Panc1 (cell line): ENCODE results near the gene NUDT13. TPM values are rescaled to one million over a fixed set of nuclear protein-coding genes. Genes with fewer than 3 reads are reported as not detected.

ENCODE experiments used
- ATAC-seq: fragments of 200-7000 bp; cut with Tn5 transposase; 2 replicates; pipeline ENCODE4 v1.9.1; 2020; ENCODE audit warnings: mild to moderate bottlenecking, moderate library complexity
- BruUV-seq: library from RNA; stranded (reverse); fragments of 400-500 nt; replicated peaks from 2 replicates; lab custom pipeline; 2021; lab: Mats Ljungman, UMichigan
- CTCF ChIA-PET: fragments of 300-600 bp; sonication (Branson Sonifier 250); formaldehyde crosslinking; loops from one replicate; lab custom pipeline; 2022; ENCODE audit warnings: antibody characterized with exemption; lab: Charles Lee
- POLR2A ChIA-PET: fragments of 300-600 bp; sonication (Branson Sonifier 250); formaldehyde crosslinking; loops from one replicate; lab custom pipeline; 2022; ENCODE audit warnings: antibody characterized with exemption; lab: Charles Lee
- DNase-seq: peaks from one replicate; pipeline ENCODE4 v3.0.0-alpha.2; 2010; ENCODE audit warnings: low read depth, low spot score
- H3K27ac ChIP-seq: 2 replicates; pipeline ENCODE4 v1.5.1; 2011; ENCODE audit warnings: mild to moderate bottlenecking, low read length, inconsistent platforms
- H3K27me3 ChIP-seq: fragments of 200-500 bp; sonication (Bioruptor generic); 2 replicates; pipeline ENCODE4 v1.6.0; 2014; ENCODE audit warnings: low read length, inconsistent platforms; ENCODE audit not compliant: control insufficient read depth, insufficient read depth
- H3K36me3 ChIP-seq: fragments of 200-500 bp; sonication (Bioruptor generic); 2 replicates; pipeline ENCODE4 v1.5.1; 2014; ENCODE audit warnings: inconsistent platforms, mild to moderate bottlenecking, low read length, moderate library complexity; ENCODE audit not compliant: control insufficient read depth, insufficient read depth
- H3K4me1 ChIP-seq: 2 replicates; pipeline ENCODE4 v1.5.1; 2011; ENCODE audit warnings: inconsistent platforms, mild to moderate bottlenecking, low read length, moderate library complexity; ENCODE audit not compliant: control insufficient read depth, insufficient read depth
- H3K4me3 ChIP-seq, 2 experiments: 2 replicates each; pipeline ENCODE4 v1.5.1; 2011 to 2012; ENCODE audit warnings: low read depth in 2 of 2, low read length in 2 of 2, mild to moderate bottlenecking in 2 of 2, inconsistent platforms in 1 of 2, moderate library complexity in 1 of 2
- H3K9me3 ChIP-seq: fragments of 200-500 bp; sonication (Bioruptor generic); 2 replicates; pipeline ENCODE4 v1.5.1; 2014; ENCODE audit warnings: low read depth, mild to moderate bottlenecking, inconsistent platforms, low read length, moderate library complexity; ENCODE audit not compliant: control insufficient read depth, insufficient read depth
- POLR2AphosphoS5 ChIP-seq: IDR thresholded peaks from 2 replicates; pipeline ENCODE4 v1.6.1; 2012; ENCODE audit warnings: mild to moderate bottlenecking, low read depth, low read length, moderate library complexity
- SIN3A ChIP-seq: IDR thresholded peaks from 2 replicates; pipeline ENCODE4 v1.6.1; 2012; ENCODE audit warnings: low read depth, mild to moderate bottlenecking, low read length, moderate library complexity, borderline replicate concordance; ENCODE audit not compliant: insufficient read depth
- TCF7L2 ChIP-seq: IDR thresholded peaks from 2 replicates; pipeline ENCODE4 v1.6.1; 2011; ENCODE audit warnings: mild to moderate bottlenecking, low read depth, low read length, inconsistent platforms
- in situ Hi-C: cut with HindIII; loops from 2 replicates; pipeline ENCODE4 v1.10.0; 2016; ENCODE audit warnings: low sequenced_read_pairs, low pct_unique_long_range_greater_than_20kb
- intact Hi-C: fragments of 100-400 bp; cut with micrococcal nuclease; formaldehyde crosslinking; loops from one replicate; pipeline ENCODE4 v1.10.0; 2022; ENCODE audit not compliant: unreplicated experiment
- total RNA-seq: library from RNA; stranded (reverse); gene quantifications from one replicate; pipeline ENCODE4 v1.2.1, GENCODE V29; 2021; ENCODE audit not compliant: unreplicated experiment
- TF ChIP-seq, protein P1 (sequence below), 2 experiments: IDR thresholded peaks; 2 replicates each; pipeline ENCODE4 v1.6.1; 2011 to 2012; ENCODE audit warnings: low read depth in 2 of 2, control low read depth in 1 of 2, low read length in 1 of 2, mild to moderate bottlenecking in 1 of 2, moderate library complexity in 1 of 2; ENCODE audit not compliant: insufficient read depth in 1 of 2
- TF ChIP-seq, protein P2 (sequence below): fragments of 450-650 bp; IDR thresholded peaks from 2 replicates; pipeline ENCODE4 v1.5.1; 2017; ENCODE audit warnings: mild to moderate bottlenecking

The NUDT13 gene
- total RNA-seq, 1 experiment from 2014 or later = 6.1 TPM

DNA sequence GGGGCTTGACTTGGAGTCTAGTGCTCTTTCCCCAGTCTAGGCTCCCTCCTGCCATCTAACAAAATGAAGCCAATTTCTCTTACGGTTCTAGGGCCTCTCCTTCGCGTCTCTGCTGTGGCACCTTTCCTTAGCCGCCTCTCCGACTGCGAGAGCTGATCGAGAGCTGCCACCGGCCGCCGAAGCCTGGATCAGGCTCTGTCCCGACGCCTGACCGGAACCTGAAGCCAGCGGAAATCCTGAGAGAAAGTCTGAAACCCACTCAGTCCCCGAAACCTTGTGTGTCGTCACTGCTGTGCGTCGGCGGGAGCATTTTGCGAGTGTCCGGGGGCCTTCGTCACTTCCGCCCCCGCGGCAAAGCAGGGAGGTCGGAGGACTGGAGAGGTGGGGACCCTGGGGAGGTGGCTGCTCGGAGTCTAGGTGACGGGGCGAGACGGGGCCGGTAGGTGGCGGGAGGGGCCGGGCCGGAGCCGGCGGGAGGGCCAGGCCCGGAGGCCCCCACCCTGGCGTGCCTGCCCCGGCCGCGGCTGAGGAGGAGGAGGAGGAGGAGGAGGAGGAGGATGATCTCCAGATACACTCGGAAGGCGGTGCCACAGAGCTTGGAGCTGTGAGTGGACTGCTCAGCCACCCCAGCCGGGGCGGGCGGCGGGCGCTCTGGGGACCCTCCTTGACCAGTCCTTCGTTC, 57.7 kb downstream of the NUDT13 start, which contains the start of the genes ECD and FAM149B1:
ECD (minus strand) TSS at position 226 of the 682 bp plus-strand sequence. CDS start 4,071 bp downstream, outside the sequence.
FAM149B1 (plus strand) TSS at position 337 of the 682 bp plus-strand sequence; CDS start at position 558, 221 bp downstream.
- no TSS peak for BruUV-seq
- ChIA-PET POLR2A (interaction anchor here (0.5 to 1.0 kb wide), 3 partner anchors 70 to 832 kb away, joined by 3 to 7 read pairs (median 3); no protein-coding TSS in a partner anchor), CTCF (interaction anchor here (0.7 kb wide), 1 partner anchor 580 kb away, joined by 3 read pairs; no protein-coding TSS in a partner anchor)
- in situ Hi-C loops (no loop called here), intact Hi-C loops (no loop called here)
- H3K27me3 ChIP-seq = no peaks in the 10 kb centered on the region
- H3K4me1 ChIP-seq = 0 out of 2 replicates have a peak, but pooled peaks cover 3% of the 10 kb centered on the region
- peak; percentile 70 for DNase-seq
- TF ChIP-seq POLR2AphosphoS5 (peak; percentile 98), SIN3A (peak; percentile 54; the same call in 1 of the 2 replicates), TCF7L2 (no peak)
- TF ChIP-seq, protein P1, sequence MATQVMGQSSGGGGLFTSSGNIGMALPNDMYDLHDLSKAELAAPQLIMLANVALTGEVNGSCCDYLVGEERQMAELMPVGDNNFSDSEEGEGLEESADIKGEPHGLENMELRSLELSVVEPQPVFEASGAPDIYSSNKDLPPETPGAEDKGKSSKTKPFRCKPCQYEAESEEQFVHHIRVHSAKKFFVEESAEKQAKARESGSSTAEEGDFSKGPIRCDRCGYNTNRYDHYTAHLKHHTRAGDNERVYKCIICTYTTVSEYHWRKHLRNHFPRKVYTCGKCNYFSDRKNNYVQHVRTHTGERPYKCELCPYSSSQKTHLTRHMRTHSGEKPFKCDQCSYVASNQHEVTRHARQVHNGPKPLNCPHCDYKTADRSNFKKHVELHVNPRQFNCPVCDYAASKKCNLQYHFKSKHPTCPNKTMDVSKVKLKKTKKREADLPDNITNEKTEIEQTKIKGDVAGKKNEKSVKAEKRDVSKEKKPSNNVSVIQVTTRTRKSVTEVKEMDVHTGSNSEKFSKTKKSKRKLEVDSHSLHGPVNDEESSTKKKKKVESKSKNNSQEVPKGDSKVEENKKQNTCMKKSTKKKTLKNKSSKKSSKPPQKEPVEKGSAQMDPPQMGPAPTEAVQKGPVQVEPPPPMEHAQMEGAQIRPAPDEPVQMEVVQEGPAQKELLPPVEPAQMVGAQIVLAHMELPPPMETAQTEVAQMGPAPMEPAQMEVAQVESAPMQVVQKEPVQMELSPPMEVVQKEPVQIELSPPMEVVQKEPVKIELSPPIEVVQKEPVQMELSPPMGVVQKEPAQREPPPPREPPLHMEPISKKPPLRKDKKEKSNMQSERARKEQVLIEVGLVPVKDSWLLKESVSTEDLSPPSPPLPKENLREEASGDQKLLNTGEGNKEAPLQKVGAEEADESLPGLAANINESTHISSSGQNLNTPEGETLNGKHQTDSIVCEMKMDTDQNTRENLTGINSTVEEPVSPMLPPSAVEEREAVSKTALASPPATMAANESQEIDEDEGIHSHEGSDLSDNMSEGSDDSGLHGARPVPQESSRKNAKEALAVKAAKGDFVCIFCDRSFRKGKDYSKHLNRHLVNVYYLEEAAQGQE (IDR thresholded peaks at IDR 0.05; ENCODE audit: insufficient read depth in 1 of 2, low read depth in 2 of 2, low read length in 1 of 2) = peak in 1 of 2 experiments; percentile 63; a peak in 1 of 4 replicates
- TF ChIP-seq, protein P2, sequence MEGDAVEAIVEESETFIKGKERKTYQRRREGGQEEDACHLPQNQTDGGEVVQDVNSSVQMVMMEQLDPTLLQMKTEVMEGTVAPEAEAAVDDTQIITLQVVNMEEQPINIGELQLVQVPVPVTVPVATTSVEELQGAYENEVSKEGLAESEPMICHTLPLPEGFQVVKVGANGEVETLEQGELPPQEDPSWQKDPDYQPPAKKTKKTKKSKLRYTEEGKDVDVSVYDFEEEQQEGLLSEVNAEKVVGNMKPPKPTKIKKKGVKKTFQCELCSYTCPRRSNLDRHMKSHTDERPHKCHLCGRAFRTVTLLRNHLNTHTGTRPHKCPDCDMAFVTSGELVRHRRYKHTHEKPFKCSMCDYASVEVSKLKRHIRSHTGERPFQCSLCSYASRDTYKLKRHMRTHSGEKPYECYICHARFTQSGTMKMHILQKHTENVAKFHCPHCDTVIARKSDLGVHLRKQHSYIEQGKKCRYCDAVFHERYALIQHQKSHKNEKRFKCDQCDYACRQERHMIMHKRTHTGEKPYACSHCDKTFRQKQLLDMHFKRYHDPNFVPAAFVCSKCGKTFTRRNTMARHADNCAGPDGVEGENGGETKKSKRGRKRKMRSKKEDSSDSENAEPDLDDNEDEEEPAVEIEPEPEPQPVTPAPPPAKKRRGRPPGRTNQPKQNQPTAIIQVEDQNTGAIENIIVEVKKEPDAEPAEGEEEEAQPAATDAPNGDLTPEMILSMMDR = no peak; the same call in none of the 2 replicates
- H3K36me3 ChIP-seq = peaks cover 9% of the 10 kb centered on the region
- H3K9me3 ChIP-seq = no peaks in the 10 kb centered on the region
- H3K27ac ChIP-seq = peak within 1 kb of the TSS; percentile 93
- ATAC-seq = peak; percentile 99
- H3K4me3 ChIP-seq = peak within 1 kb of the TSS; percentile 74 to 77

DNA sequence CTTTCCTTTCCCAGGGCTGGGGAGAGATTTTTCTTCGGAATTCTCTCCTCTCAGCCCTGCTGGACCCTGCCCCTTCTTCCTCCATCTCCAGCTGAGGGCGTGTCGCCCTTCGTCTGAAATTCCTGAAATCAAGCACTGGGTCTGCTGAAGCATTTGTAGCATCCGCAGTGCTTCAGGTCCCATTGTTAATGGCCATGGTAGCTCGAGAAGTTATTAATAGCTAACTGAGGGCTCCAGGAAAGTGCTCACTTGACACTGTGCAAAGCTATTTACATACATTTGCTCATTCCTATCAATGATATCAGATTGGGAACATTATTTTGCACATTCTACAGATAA, 58.2 kb downstream of the NUDT13 start:
- POLR2A ChIA-PET = interaction anchor here (0.5 to 1.0 kb wide), 3 partner anchors 70 to 831 kb away, joined by 3 to 7 read pairs (median 3); no protein-coding TSS in a partner anchor
- DNase-seq (peak; percentile 10), ATAC-seq (no peak)
- peak overlapping the region; percentile 74 to 77 for H3K4me3 ChIP-seq
- CTCF ChIA-PET = interaction anchor here (0.7 kb wide), 1 partner anchor 580 kb away, joined by 3 read pairs; no protein-coding TSS in a partner anchor
- TF ChIP-seq, protein P1 (IDR thresholded peaks at IDR 0.05; ENCODE audit: insufficient read depth in 1 of 2, low read depth in 2 of 2, low read length in 1 of 2) = no peak
- TF ChIP-seq, protein P2 = no peak
- TF ChIP-seq POLR2AphosphoS5 (no peak), TCF7L2 (no peak), SIN3A (no peak)
- H3K27ac ChIP-seq = peak overlapping the region; percentile 93
- BruUV-seq = TSS peak; percentile 69
- peaks cover 4% of the 10 kb centered on the region for H3K36me3 ChIP-seq
- intact Hi-C loops = no loop called here
- in situ Hi-C loops = no loop called here
- no peaks in the 10 kb centered on the region for H3K4me1 ChIP-seq
- H3K9me3 ChIP-seq = no peaks in the 10 kb centered on the region
- no peaks in the 10 kb centered on the region for H3K27me3 ChIP-seq
